ENCODE measurements around the gene CCDC178. TPM values are rescaled to one million over a fixed set of nuclear protein-coding genes. Genes with fewer than 3 reads are reported as not detected.
"Not testable (repeated sequence)": the region's sequence is repeated elsewhere in the genome, so short reads cannot be mapped to it uniquely, and the experiment has no call there.

Gene CCDC178
- total RNA-seq, 2 donors from 2014 or later = 0.33 to 9.9 TPM

GRCh38 chr18:33156906-33157470, 283.5 kb downstream of the CCDC178 start:
- no peak for ATAC-seq
- no peaks in the 10 kb centered on the region for H3K36me3 ChIP-seq (replicated peaks in 1 of 2; ENCODE audit: insufficient read depth in 1 of 2, low read depth in 2 of 2)
- no peak for DNase-seq
- no peaks in the 10 kb centered on the region for H3K27me3 ChIP-seq
- no peak for TF ChIP-seq POLR2A (IDR thresholded peaks at IDR 0.05)
- TF ChIP-seq, protein P1, sequence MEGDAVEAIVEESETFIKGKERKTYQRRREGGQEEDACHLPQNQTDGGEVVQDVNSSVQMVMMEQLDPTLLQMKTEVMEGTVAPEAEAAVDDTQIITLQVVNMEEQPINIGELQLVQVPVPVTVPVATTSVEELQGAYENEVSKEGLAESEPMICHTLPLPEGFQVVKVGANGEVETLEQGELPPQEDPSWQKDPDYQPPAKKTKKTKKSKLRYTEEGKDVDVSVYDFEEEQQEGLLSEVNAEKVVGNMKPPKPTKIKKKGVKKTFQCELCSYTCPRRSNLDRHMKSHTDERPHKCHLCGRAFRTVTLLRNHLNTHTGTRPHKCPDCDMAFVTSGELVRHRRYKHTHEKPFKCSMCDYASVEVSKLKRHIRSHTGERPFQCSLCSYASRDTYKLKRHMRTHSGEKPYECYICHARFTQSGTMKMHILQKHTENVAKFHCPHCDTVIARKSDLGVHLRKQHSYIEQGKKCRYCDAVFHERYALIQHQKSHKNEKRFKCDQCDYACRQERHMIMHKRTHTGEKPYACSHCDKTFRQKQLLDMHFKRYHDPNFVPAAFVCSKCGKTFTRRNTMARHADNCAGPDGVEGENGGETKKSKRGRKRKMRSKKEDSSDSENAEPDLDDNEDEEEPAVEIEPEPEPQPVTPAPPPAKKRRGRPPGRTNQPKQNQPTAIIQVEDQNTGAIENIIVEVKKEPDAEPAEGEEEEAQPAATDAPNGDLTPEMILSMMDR (IDR thresholded peaks at IDR 0.05) = no peak
- intact Hi-C loops (cut with DNase I) = no loop called here
- H3K27ac ChIP-seq = no peak overlapping the region
- no peaks in the 10 kb centered on the region for H3K4me1 ChIP-seq
- H3K4me3 ChIP-seq = no peak overlapping the region
- no peaks in the 10 kb centered on the region for H3K9me3 ChIP-seq

GRCh38 chr18:33154049-33154448, 286.5 kb downstream of the CCDC178 start:
- Histone ChIP-seq H3K27me3 (no peaks in the 10 kb centered on the region), H3K4me3 (no peak overlapping the region), H3K27ac (no peak overlapping the region), H3K36me3 (replicated peaks in 1 of 2; ENCODE audit: insufficient read depth in 1 of 2, low read depth in 2 of 2) (no peaks in the 10 kb centered on the region), H3K9me3 (no peaks in the 10 kb centered on the region), H3K4me1 (no peaks in the 10 kb centered on the region)
- DNase-seq (no peak), ATAC-seq (no peak)
- TF ChIP-seq POLR2A (IDR thresholded peaks at IDR 0.05) = no peak
- TF ChIP-seq, protein P1 (IDR thresholded peaks at IDR 0.05) = no peak
- intact Hi-C loops (cut with DNase I) = no loop called here
- 43 to 61% methylated on average over 2 of the region's 2 CpGs for WGBS, 2 donors

DNA sequence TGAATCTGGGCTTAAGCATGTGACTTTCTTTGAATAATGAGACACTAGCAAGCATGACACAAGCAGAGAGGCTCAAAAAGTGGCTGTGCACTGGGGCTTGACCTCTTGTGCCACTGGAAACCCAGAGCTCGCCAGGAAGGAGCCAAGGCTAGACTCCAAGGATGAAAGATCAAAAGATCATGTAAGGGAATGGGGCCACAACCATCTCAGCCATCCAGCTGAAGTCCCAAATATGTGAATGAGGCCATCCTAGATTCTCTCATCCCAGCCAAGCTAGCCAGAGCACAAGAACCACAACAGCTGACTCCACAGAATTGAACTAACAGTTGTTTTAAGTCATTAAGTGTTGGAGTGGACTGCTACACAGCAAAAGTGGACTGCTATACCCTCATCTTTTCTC, 288.1 kb downstream of the CCDC178 start:
- 63 to 88% methylated on average over 1 of the region's 1 CpG for WGBS, 2 donors
- Histone ChIP-seq H3K27ac (no peak overlapping the region), H3K9me3 (no peaks in the 10 kb centered on the region), H3K27me3 (no peaks in the 10 kb centered on the region), H3K4me1 (no peaks in the 10 kb centered on the region), H3K36me3 (replicated peaks in 1 of 2; ENCODE audit: insufficient read depth in 1 of 2, low read depth in 2 of 2) (no peaks in the 10 kb centered on the region), H3K4me3 (no peak overlapping the region)
- ATAC-seq (no peak), DNase-seq (no peak)
- intact Hi-C loops (cut with DNase I) = no loop called here
- TF ChIP-seq POLR2A (IDR thresholded peaks at IDR 0.05) = no peak
- TF ChIP-seq, protein P1 (IDR thresholded peaks at IDR 0.05) = no peak

GRCh38 chr18:33147811-33148210, 292.7 kb downstream of the CCDC178 start:
- H3K9me3 ChIP-seq; H3K27ac ChIP-seq; H3K27me3 ChIP-seq; ATAC-seq; DNase-seq; H3K36me3 ChIP-seq (replicated peaks in 1 of 2; ENCODE audit: insufficient read depth in 1 of 2, low read depth in 2 of 2); H3K4me3 ChIP-seq; H3K4me1 ChIP-seq; intact Hi-C loops (cut with DNase I): not testable (repeated sequence)
- WGBS, 2 donors = 86 to 92% methylated on average over 12 to 16 of the region's 25 CpGs

GRCh38 chr18:33146014-33146413, 294.5 kb downstream of the CCDC178 start:
- DNase-seq = no peak
- no peaks in the 10 kb centered on the region for H3K4me1 ChIP-seq
- intact Hi-C loops (cut with DNase I) = no loop called here
- no peak for TF ChIP-seq POLR2A (IDR thresholded peaks at IDR 0.05)
- TF ChIP-seq, protein P1 (IDR thresholded peaks at IDR 0.05) = no peak
- H3K36me3 ChIP-seq (replicated peaks in 1 of 2; ENCODE audit: insufficient read depth in 1 of 2, low read depth in 2 of 2) = no peaks in the 10 kb centered on the region
- ATAC-seq = no peak
- H3K27me3 ChIP-seq = no peaks in the 10 kb centered on the region
- H3K9me3 ChIP-seq = no peaks in the 10 kb centered on the region
- 57 to 71% methylated on average over 2 of the region's 2 CpGs for WGBS, 2 donors
- H3K4me3 ChIP-seq = no peak overlapping the region
- no peak overlapping the region for H3K27ac ChIP-seq
